Neural progenitor cell (in vitro differentiated cells): ENCODE data around the gene ROR2.

Source experiments
- CTCF ChIP-seq: fragments of 200-600 bp; sonication (generic); IDR thresholded peaks from 2 replicates; pipeline ENCODE4 v1.5.1; 2017; ENCODE audit warnings: antibody characterized with exemption, mild to moderate bottlenecking
- EZH2 ChIP-seq: fragments of 200-600 bp; sonication (generic); IDR thresholded peaks from 2 replicates; pipeline ENCODE4 v1.6.1; 2017; ENCODE audit warnings: antibody characterized with exemption, mild to moderate bottlenecking, moderate library complexity
- EZH2phosphoT487 ChIP-seq: fragments of 200-600 bp; sonication (generic); IDR thresholded peaks from 2 replicates; pipeline ENCODE4 v1.6.1; 2017; ENCODE audit warnings: antibody characterized with exemption

- TF ChIP-seq CTCF, result no peak
- TF ChIP-seq EZH2, result no peak
- TF ChIP-seq EZH2phosphoT487, result no peak
Measured at GRCh38 chr9:91750343-91750742, 199.7 kb downstream of the ROR2 start.
